RWPE2 (cell line): ENCODE measurements around the gene CAGE1.
"Not testable (repeated sequence)": the region's sequence is repeated elsewhere in the genome, so short reads cannot be mapped to it uniquely, and the experiment has no call there.

Source experiments
- ATAC-seq: fragments of 200-7000 bp; cut with Tn5 transposase; 3 replicates; pipeline ENCODE4 v1.9.1; 2021; ENCODE audit warnings: low read depth
- DNase-seq: peaks from one replicate; pipeline ENCODE4 v3.0.0-alpha.2; 2020; ENCODE audit warnings: low spot score
- H3K27ac ChIP-seq: fragments of 450-650 bp; 2 replicates; pipeline ENCODE4 v1.5.1; 2017; ENCODE audit warnings: mild to moderate bottlenecking; ENCODE audit not compliant: poor library complexity, severe bottlenecking
- H3K27me3 ChIP-seq: fragments of 250-450 bp; sonication (Bioruptor Pico); 2 replicates; pipeline ENCODE4 v1.5.1; 2021; ENCODE audit warnings: mild to moderate bottlenecking, moderate library complexity; ENCODE audit not compliant: insufficient read depth, poor library complexity, severe bottlenecking
- H3K36me3 ChIP-seq: fragments of 250-450 bp; sonication (Bioruptor Pico); 2 replicates; pipeline ENCODE4 v1.5.1; 2020; ENCODE audit warnings: low read depth, mild to moderate bottlenecking, moderate library complexity
- H3K4me1 ChIP-seq: fragments of 250-450 bp; sonication (Bioruptor Pico); 2 replicates; pipeline ENCODE4 v1.5.1; 2021; ENCODE audit warnings: mild to moderate bottlenecking, moderate library complexity; ENCODE audit not compliant: insufficient read depth, poor library complexity, severe bottlenecking
- H3K4me3 ChIP-seq: fragments of 250-450 bp; sonication (Bioruptor Pico); 2 replicates; pipeline ENCODE4 v1.5.1; 2021; ENCODE audit warnings: mild to moderate bottlenecking, moderate library complexity; ENCODE audit not compliant: severe bottlenecking
- H3K9me3 ChIP-seq: fragments of 250-450 bp; sonication (Bioruptor Pico); 2 replicates; pipeline ENCODE4 v1.5.1; 2021; ENCODE audit warnings: mild to moderate bottlenecking, moderate library complexity; ENCODE audit not compliant: severe bottlenecking
- TF ChIP-seq, protein P1 (sequence below): fragments of 450-650 bp; IDR thresholded peaks from one replicate; pipeline ENCODE4 v1.5.1; 2017; ENCODE audit warnings: mild to moderate bottlenecking, moderate library complexity; ENCODE audit not compliant: poor library complexity, severe bottlenecking

CAGE1 gene

DNA sequence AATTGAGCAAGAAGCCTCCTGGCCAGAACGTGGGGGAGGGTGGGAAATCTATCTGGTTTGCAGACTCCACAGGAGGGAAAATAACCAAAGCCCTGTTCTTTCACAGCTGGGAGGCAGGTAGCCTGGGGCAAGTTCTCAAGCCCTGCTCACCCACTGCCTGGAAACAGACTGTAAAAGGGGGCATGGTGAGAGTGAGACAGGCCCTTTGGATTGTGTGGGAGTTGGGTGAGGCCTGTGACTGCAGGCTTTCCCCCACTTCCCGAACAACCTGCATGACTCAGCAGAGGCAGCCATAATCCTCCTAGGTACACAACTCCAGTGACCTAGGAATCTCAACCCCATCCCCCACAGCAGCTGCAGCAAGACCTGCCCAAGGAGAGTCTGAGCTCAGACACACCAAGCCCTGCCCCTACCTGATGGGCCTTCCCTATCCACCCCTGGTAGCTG lies 42.0 kb downstream of the CAGE1 start:
- not testable (repeated sequence) for H3K4me3 ChIP-seq, H3K4me1 ChIP-seq, H3K36me3 ChIP-seq, H3K27me3 ChIP-seq, H3K9me3 ChIP-seq
- peak overlapping the region; percentile 70 for H3K27ac ChIP-seq
- peak; percentile 98 for ATAC-seq
- peak; percentile 88 for DNase-seq

DNA sequence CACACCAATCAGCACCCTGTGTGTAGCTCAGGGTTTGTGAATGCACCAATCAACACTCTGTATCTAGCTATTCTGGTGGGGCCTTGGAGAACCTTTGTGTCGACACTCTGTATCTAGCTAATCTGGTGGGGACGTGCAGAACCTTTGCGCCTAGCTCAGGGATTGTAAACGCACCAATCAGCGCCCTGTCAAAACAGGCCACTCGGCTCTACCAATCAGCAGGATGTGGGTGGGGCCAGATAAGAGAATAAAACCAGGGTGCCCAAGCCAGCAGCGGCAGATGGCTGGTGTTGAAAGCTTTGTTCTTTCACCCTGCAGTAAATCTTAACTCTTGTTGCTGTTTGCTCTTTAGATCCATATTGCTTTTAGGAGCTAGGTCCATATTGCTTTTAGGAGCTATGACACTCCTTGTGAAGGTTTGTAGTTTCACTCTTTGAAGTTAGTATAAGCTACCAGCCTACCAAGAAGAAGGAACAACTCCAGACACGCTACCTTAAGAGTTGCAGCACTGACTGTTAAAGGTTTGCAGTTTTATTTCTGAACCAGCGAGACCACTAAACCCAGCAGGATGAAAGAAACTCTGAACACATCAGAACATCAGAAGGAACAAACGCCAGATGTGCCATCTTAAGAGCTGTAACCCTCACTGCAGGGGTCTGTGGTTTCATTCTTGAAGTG lies 44.6 kb downstream of the CAGE1 start:
- H3K9me3 ChIP-seq, H3K4me3 ChIP-seq, DNase-seq, H3K36me3 ChIP-seq, H3K27ac ChIP-seq, H3K4me1 ChIP-seq, H3K27me3 ChIP-seq, ATAC-seq: not testable (repeated sequence)

DNA sequence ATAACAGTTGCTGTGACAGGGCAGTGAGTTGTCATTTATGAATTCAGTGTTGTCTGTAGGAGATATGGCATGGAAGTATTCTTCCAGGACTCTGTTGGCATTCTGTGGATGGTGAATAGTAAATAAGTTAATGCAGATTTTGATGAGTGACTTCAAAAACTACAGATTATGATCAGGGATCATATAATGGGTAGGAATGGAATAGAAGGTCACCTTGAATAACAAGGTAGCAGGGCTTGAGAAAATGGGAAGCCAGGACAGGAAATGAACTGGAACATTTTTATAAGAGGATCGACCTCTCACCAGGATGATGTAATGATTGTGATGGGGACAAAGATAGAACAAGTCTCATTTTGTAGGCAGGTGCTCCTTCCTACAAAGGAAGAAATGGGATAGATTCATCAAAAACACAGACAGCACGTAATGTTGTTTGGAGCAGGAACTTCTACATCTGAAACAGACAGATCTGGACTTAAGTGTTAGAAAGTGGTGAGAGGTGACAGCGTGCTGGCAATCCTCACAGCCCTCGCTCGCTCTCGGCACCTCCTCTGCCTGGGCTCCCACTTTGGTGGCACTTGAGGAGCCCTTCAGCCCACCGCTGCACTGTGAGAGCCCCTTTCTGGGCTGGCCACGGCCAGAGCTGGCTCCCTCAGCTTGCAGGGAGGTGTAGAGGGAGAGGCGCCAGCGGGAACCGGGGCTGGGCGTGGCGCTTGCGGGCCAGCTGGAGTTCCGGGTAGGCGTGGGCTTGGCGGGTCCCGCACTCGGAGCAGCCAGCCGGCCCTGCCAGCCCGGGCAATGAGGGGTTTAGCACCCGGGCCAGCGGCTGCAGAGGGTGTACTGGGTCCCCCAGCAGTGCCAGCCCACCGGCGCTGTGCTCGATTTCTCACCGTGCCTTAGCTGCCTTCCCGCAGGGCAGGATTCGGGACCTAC lies 45.7 kb downstream of the CAGE1 start:
- no peaks in the 10 kb centered on the region for H3K27me3 ChIP-seq
- H3K9me3 ChIP-seq: no peaks in the 10 kb centered on the region
- H3K36me3 ChIP-seq: no peaks in the 10 kb centered on the region
- H3K4me3 ChIP-seq: no peak overlapping the region
- ATAC-seq (no peak), DNase-seq (no peak)
- TF ChIP-seq, protein P1, sequence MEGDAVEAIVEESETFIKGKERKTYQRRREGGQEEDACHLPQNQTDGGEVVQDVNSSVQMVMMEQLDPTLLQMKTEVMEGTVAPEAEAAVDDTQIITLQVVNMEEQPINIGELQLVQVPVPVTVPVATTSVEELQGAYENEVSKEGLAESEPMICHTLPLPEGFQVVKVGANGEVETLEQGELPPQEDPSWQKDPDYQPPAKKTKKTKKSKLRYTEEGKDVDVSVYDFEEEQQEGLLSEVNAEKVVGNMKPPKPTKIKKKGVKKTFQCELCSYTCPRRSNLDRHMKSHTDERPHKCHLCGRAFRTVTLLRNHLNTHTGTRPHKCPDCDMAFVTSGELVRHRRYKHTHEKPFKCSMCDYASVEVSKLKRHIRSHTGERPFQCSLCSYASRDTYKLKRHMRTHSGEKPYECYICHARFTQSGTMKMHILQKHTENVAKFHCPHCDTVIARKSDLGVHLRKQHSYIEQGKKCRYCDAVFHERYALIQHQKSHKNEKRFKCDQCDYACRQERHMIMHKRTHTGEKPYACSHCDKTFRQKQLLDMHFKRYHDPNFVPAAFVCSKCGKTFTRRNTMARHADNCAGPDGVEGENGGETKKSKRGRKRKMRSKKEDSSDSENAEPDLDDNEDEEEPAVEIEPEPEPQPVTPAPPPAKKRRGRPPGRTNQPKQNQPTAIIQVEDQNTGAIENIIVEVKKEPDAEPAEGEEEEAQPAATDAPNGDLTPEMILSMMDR: no peak
- peaks cover 9% of the 10 kb centered on the region for H3K4me1 ChIP-seq
- no peak overlapping the region for H3K27ac ChIP-seq

DNA sequence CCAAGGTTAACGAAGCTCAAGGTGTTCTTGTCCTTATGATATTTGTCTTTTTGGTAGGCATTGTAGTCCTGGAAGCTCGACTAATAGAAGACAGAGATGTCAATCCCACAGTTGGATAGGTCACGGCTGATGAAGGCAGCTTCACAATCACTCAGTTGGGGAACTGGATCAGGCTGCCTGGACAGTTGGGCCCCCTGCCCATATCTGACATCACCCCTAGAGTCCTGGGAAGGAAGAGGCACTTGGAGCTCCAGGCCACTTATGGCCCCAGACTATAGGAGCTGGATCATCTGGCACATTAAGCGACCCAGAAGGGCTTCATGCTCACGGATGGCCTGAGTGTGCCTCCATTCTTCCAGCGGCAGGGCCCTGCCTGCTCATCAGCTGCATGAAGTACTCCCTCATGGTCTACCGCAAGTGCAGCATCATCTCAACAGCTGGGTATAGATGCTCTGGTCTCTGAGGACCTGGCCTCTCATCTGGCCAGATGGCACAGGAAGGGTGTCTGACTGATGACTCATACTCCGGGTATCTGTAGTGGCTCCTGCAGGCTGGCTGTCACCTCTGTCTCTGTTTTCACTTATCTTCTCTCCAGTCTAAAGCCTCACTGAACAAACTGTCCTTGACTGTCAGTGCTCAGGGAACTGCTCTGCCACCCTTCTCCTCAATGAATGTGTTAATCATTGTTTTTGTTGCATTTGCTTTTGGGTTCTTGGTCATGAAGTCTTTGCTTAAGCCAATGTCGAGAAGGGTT lies 47.4 kb downstream of the CAGE1 start:
- DNase-seq: no peak
- peak; percentile 52; the same call in 1 of the 3 replicates for ATAC-seq

DNA sequence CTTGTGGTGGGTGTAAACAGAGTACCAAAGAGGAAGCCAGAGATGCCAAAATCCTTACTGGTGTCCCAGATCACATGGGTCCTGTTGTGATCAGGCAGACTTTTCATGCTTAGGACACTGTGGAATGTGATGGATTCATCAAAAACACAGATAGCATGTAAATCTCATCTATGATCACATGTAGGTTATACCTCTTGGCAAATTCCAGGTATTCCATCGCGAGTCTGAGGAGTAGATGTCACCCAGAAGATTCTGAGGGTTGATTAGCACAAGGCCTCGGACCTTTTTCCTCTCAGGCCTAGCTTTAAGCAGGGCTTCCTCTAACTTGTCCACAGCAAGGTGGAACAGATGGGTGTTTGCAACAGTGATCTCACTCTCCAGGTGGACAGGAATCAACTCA lies 48.3 kb downstream of the CAGE1 start:
- H3K4me1 ChIP-seq: no peaks in the 10 kb centered on the region
- no peak overlapping the region for H3K4me3 ChIP-seq
- ATAC-seq (no peak), DNase-seq (no peak)
- H3K27ac ChIP-seq: no peak overlapping the region
- no peaks in the 10 kb centered on the region for H3K36me3 ChIP-seq
- no peaks in the 10 kb centered on the region for H3K9me3 ChIP-seq
- no peaks in the 10 kb centered on the region for H3K27me3 ChIP-seq
- TF ChIP-seq, protein P1: no peak

More for the DNA sequence above, 47.4 kb downstream of the CAGE1 start:
- Histone ChIP-seq H3K4me3 (no peak overlapping the region), H3K27ac (no peak overlapping the region), H3K9me3 (no peaks in the 10 kb centered on the region), H3K4me1 (no peaks in the 10 kb centered on the region), H3K36me3 (no peaks in the 10 kb centered on the region), H3K27me3 (no peaks in the 10 kb centered on the region)
- TF ChIP-seq, protein P1: no peak

DNA sequence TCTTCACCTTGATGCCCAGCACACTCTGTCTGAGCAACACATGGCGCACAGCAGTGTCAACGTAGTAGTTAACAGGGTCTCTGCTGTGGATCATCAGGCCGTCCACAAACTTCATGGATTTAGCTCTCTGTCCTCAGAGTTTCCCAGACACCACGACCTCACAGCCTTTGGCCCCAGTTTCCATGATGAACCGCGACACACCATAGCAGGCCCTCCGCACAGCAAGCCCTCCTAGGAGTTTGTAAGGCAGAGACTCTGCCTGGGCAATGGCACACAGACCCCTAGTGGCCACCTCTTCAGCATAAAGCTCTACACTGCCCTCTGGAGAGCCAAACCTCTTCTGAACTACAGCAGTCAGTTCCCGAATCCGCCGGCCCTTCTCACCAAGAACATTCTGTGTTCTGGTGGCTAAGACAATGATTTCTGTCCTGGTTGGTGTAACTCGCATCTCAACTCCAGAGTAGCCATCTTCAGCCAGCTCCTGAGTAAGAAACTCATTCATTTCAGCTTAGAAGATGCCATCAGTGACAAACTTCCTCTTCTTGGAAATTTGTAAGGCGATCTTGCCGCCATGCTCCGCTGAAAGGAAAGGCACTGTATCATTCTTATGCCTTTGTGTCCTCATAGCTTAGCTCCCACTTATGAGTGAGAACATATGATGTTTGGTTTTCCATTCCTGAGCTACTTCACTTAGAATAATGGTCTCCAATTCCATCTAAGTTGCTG lies 50.4 kb downstream of the CAGE1 start:
- DNase-seq, H3K27ac ChIP-seq, H3K9me3 ChIP-seq, H3K36me3 ChIP-seq, H3K4me3 ChIP-seq, ATAC-seq, H3K4me1 ChIP-seq, H3K27me3 ChIP-seq: not testable (repeated sequence)
